B cell (primary cell): ENCODE measurements around the gene ROR2. TPM values are rescaled to one million over a fixed set of nuclear protein-coding genes. Genes with fewer than 3 reads are reported as not detected.

Experiments used
- ATAC-seq: fragments of 200-7000 bp; cut with Tn5 transposase; one replicate; pipeline ENCODE4 v1.10.0; 2021; ENCODE audit warnings: low read depth, mild to moderate bottlenecking, moderate number of reproducible peaks, moderate library complexity
- CTCF ChIA-PET: fragments of 350-600 bp; sonication (Branson Sonifier 250); formaldehyde crosslinking; loops from one replicate; lab custom pipeline; 2021; ENCODE audit warnings: antibody characterized with exemption, inconsistent platforms; lab: Charles Lee
- POLR2A ChIA-PET: fragments of 350-600 bp; sonication (Branson Sonifier 250); formaldehyde crosslinking; loops from one replicate; lab custom pipeline; 2021; ENCODE audit warnings: antibody characterized with exemption; lab: Charles Lee
- DNase-seq: peaks from one replicate; pipeline ENCODE4 v3.0.0; 2013
- H2AFZ ChIP-seq: 2 replicates; pipeline ENCODE4 v1.6.1; 2012; ENCODE audit warnings: mild to moderate bottlenecking, low read depth, low read length; ENCODE audit not compliant: insufficient read depth, poor library complexity, severe bottlenecking
- H3K27ac ChIP-seq, 2 donors: 1 replicate in 1 of 2; 2 replicates in 1 of 2; pipeline ENCODE4 v1.5.1; 2012 to 2013; ENCODE audit warnings: low read length in 2 of 2, mild to moderate bottlenecking in 2 of 2, moderate library complexity in 1 of 2
- H3K27me3 ChIP-seq, 4 experiments: fragments of 200-600 bp in 1 of 4; sonication (generic) in 1 of 4; replicated peaks in 1 of 4; 1 replicate in 2 of 4; 2 replicates in 2 of 4; pipeline versions ENCODE4 v1.6.1 to v1.7.0; 2013 to 2016; ENCODE audit warnings: low read length in 3 of 4, mild to moderate bottlenecking in 2 of 4, mixed read lengths in 1 of 4, moderate library complexity in 1 of 4; ENCODE audit not compliant: insufficient read depth in 4 of 4, control insufficient read depth in 3 of 4; ENCODE audit errors: control extremely low read depth in 1 of 4
- H3K36me3 ChIP-seq, 2 experiments: replicated peaks in 1 of 2; 1 replicate in 1 of 2; 2 replicates in 1 of 2; pipeline versions ENCODE4 v1.6.1 to v1.7.1; 2013; ENCODE audit warnings: low read length in 1 of 2; ENCODE audit not compliant: insufficient read depth in 2 of 2, control insufficient read depth in 1 of 2; ENCODE audit errors: control extremely low read depth in 1 of 2, extremely low read depth in 1 of 2
- H3K4me1 ChIP-seq, 2 donors: fragments of 200-600 bp in 1 of 2; sonication (generic) in 1 of 2; 1 replicate in 1 of 2; 2 replicates in 1 of 2; pipeline versions ENCODE4 v1.5.1 to v1.6.1; 2013 to 2017; ENCODE audit warnings: low read length in 2 of 2; ENCODE audit not compliant: control insufficient read depth in 2 of 2, insufficient read depth in 2 of 2
- H3K4me2 ChIP-seq: replicated peaks from 2 replicates; pipeline ENCODE3; 2012; ENCODE audit warnings: mild to moderate bottlenecking, low read depth, low read length; ENCODE audit not compliant: poor library complexity, severe bottlenecking
- H3K4me3 ChIP-seq, 5 experiments: fragments of 200-600 bp in 1 of 5; sonication (generic) in 1 of 5; 1 replicate in 3 of 5; 2 replicates in 2 of 5; pipeline versions ENCODE4 v1.5.1 to v1.7.0; 2011 to 2016; ENCODE audit warnings: low read length in 4 of 5, mild to moderate bottlenecking in 4 of 5, low read depth in 2 of 5, control low read depth in 1 of 5, moderate library complexity in 1 of 5; ENCODE audit not compliant: insufficient read depth in 1 of 5; ENCODE audit errors: control extremely low read depth in 1 of 5, extremely low read depth in 1 of 5
- H3K79me2 ChIP-seq: fragments of 200-600 bp; sonication (generic); one replicate; pipeline ENCODE4 v1.6.0; 2016; ENCODE audit warnings: low read length; ENCODE audit not compliant: control insufficient read depth, insufficient read depth
- H3K9ac ChIP-seq: fragments of 200-600 bp; sonication (generic); 2 replicates; pipeline ENCODE4 v1.6.1; 2017; ENCODE audit warnings: mild to moderate bottlenecking, low read length, moderate library complexity
- H3K9me3 ChIP-seq, 3 donors: one replicate each; pipeline versions ENCODE4 v1.6.1 to v1.7.1; 2013; ENCODE audit warnings: low read length in 2 of 3; ENCODE audit not compliant: control insufficient read depth in 2 of 3, insufficient read depth in 1 of 3; ENCODE audit errors: control extremely low read depth in 1 of 3
- H4K20me1 ChIP-seq: 2 replicates; pipeline ENCODE4 v1.6.0; 2012; ENCODE audit warnings: mild to moderate bottlenecking, low read length; ENCODE audit not compliant: insufficient read depth, control insufficient read depth, poor library complexity, severe bottlenecking
- H3K27ac Mint-ChIP-seq: one replicate; pipeline ENCODE4 v1.8.0; 2021; ENCODE audit warnings: mixed read lengths
- H3K27me3 Mint-ChIP-seq: one replicate; pipeline ENCODE4 v1.8.0; 2021; ENCODE audit warnings: mixed read lengths
- H3K4me1 Mint-ChIP-seq: one replicate; pipeline ENCODE4 v1.8.0; 2021; ENCODE audit warnings: mixed read lengths
- H3K4me3 Mint-ChIP-seq: one replicate; pipeline ENCODE4 v1.8.0; 2021; ENCODE audit warnings: mixed read lengths
- H3K9me3 Mint-ChIP-seq: one replicate; pipeline ENCODE4 v1.8.0; 2022; ENCODE audit warnings: mixed read lengths; ENCODE audit not compliant: insufficient read depth
- EZH2 ChIP-seq: IDR thresholded peaks from 2 replicates; pipeline ENCODE4 v1.6.1; 2012; ENCODE audit warnings: borderline replicate concordance, low read depth, mild to moderate bottlenecking, moderate library complexity, low read length; ENCODE audit not compliant: insufficient read depth, poor library complexity, severe bottlenecking
- WGBS: methylation state at CpG from one replicate; pipeline ENCODE4 v1.1.5; 2013; ENCODE audit warnings: missing lambda C conversion rate; ENCODE audit not compliant: insufficient coverage; 5-methylcytosine and 5-hydroxymethylcytosine counted together
- intact Hi-C: fragments of 100-400 bp; cut with micrococcal nuclease; formaldehyde crosslinking; loops from one replicate; pipeline ENCODE4 v1.10.0; 2022
- polyA plus RNA-seq: library from polyadenylated mRNA; depleted of rRNA; stranded (reverse); fragments of >200 nt; gene quantifications from 2 replicates; pipeline ENCODE4 v1.2.3, GENCODE V29; 2012
- total RNA-seq, 2 donors: library from RNA; stranded (reverse); fragments of 120-200 nt in 1 of 2; gene quantifications; 1 replicate in 1 of 2; 2 replicates in 1 of 2; pipeline versions ENCODE4 v1.2.3 to v1.2.4, GENCODE V29; 2013 to 2022
- TF ChIP-seq, protein P1 (sequence below): fragments of 200-600 bp; IDR thresholded peaks from one replicate; pipeline ENCODE4 v1.8.0; 2022; ENCODE audit warnings: antibody characterized with exemption, mild to moderate bottlenecking

ROR2 gene
- total and polyA plus RNA-seq, 2 donors (not counting 1 experiment from before 2014, with no cell fraction given) = 0.21 to 0.49 TPM

DNA sequence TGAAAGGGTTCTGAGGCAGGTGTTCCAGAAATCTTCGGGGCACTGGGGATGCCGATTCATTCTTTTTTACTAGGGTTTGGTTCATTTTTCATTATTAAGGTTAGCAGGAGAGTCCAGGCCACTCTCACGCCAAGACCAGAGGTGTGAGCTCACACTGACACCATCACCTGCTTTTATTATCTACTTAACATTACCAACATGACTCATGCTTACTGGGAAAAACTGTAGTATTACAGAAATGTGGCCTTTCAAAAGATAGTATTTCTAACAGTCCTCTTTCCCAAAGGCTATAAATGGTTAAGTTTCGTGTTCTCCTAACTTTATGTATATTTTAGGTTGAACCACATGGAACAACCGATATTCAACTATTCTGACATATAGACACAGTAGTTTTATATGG, 222.1 kb downstream of the ROR2 start:
- H3K4me3 ChIP-seq = no peak overlapping the region
- POLR2A ChIA-PET = no interaction called here
- Mint-ChIP-seq H3K9me3 (no peaks in the 10 kb centered on the region), H3K4me3 (no peak overlapping the region), H3K4me1 (no peaks in the 10 kb centered on the region), H3K27ac (no peak overlapping the region), H3K27me3 (no peaks in the 10 kb centered on the region)
- no peak overlapping the region for H2AFZ ChIP-seq
- H3K9me3 ChIP-seq = no peaks in the 10 kb centered on the region
- CTCF ChIA-PET = interaction anchor here (1.1 to 12.6 kb wide), 8 partner anchors 9 to 813 kb away, joined by 3 to 129 read pairs (median 6); no protein-coding TSS in a partner anchor
- H3K4me2 ChIP-seq = no peak overlapping the region
- DNase-seq (no peak), ATAC-seq (no peak)
- H3K27me3 ChIP-seq = no peaks in the 10 kb centered on the region
- no peaks in the 10 kb centered on the region for H3K79me2 ChIP-seq
- no peaks in the 10 kb centered on the region for H3K36me3 ChIP-seq
- H3K4me1 ChIP-seq = no peaks in the 10 kb centered on the region
- no peak overlapping the region for H3K27ac ChIP-seq
- no peak for TF ChIP-seq EZH2
- TF ChIP-seq, protein P1, sequence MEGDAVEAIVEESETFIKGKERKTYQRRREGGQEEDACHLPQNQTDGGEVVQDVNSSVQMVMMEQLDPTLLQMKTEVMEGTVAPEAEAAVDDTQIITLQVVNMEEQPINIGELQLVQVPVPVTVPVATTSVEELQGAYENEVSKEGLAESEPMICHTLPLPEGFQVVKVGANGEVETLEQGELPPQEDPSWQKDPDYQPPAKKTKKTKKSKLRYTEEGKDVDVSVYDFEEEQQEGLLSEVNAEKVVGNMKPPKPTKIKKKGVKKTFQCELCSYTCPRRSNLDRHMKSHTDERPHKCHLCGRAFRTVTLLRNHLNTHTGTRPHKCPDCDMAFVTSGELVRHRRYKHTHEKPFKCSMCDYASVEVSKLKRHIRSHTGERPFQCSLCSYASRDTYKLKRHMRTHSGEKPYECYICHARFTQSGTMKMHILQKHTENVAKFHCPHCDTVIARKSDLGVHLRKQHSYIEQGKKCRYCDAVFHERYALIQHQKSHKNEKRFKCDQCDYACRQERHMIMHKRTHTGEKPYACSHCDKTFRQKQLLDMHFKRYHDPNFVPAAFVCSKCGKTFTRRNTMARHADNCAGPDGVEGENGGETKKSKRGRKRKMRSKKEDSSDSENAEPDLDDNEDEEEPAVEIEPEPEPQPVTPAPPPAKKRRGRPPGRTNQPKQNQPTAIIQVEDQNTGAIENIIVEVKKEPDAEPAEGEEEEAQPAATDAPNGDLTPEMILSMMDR = no peak
- H4K20me1 ChIP-seq = no peaks in the 10 kb centered on the region
- 80% methylated on average over 2 of the region's 5 CpGs for WGBS
- no peak overlapping the region for H3K9ac ChIP-seq
- intact Hi-C loops = loop anchor here (1.0 to 2.0 kb wide), 3 partner anchors 67 to 813 kb away; no protein-coding TSS in a partner anchor

DNA sequence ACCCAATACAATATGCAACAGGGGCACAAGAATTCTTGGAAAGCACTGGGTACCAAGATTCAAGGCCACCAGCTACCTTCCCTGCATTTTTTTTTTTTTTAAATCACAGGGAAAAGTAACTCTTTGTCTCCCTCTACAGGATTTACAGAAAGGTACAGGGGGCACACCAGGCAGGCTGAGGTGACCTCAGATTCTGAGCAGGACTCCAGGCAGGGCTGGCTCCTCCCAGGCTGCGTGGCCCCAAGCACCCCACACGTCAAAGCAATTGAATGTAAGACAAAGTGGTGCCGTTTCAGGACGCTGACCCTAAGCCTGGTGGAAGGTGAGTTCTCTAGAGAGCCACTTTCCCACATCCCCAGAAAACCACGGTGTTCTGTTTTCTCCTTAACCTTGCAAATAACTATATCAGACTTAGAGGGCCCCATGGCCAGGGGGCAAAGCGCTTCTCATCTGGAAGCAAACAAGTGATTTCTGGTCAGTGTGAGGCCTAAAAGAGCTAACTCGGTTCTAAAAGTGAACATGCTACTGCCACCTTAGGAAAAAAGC, 222.6 kb downstream of the ROR2 start:
- Histone ChIP-seq H2AFZ (no peak overlapping the region), H3K9ac (no peak overlapping the region), H3K27me3 (no peaks in the 10 kb centered on the region), H3K4me3 (no peak overlapping the region), H3K27ac (no peak overlapping the region), H3K4me1 (no peaks in the 10 kb centered on the region), H3K36me3 (no peaks in the 10 kb centered on the region), H3K9me3 (no peaks in the 10 kb centered on the region), H3K4me2 (no peak overlapping the region), H4K20me1 (no peaks in the 10 kb centered on the region), H3K79me2 (no peaks in the 10 kb centered on the region)
- no peaks in the 10 kb centered on the region for H3K4me1 Mint-ChIP-seq
- WGBS = 31% methylated on average over 6 of the region's 7 CpGs
- intact Hi-C loops = loop anchor here (1.0 to 2.0 kb wide), 3 partner anchors 67 to 812 kb away; no protein-coding TSS in a partner anchor
- H3K9me3 Mint-ChIP-seq = no peaks in the 10 kb centered on the region
- ATAC-seq (peak; percentile 89), DNase-seq (peak; percentile 67)
- TF ChIP-seq, protein P1 = peak; percentile 79
- no peak for TF ChIP-seq EZH2
- CTCF ChIA-PET = interaction anchor here (0.6 to 12.6 kb wide), 15 partner anchors 9 to 817 kb away, joined by 3 to 129 read pairs (median 4); no protein-coding TSS in a partner anchor
- H3K27me3 Mint-ChIP-seq = no peaks in the 10 kb centered on the region
- H3K27ac Mint-ChIP-seq = no peak overlapping the region
- POLR2A ChIA-PET = no interaction called here
- no peak overlapping the region for H3K4me3 Mint-ChIP-seq
